CD4-positive, alpha-beta T cell treated with Interleukin-1 beta for 1 hour (primary cell): Measurements from ENCODE around the gene BCL2L14.
"Not testable (repeated sequence)": the region's sequence is repeated elsewhere in the genome, so short reads cannot be mapped to it uniquely, and the experiment has no call there.

Experiments used
- DNase-seq, 2 donors: peaks; one replicate each; pipeline ENCODE4 v3.0.0-alpha.2; 2020 to 2022

The BCL2L14 gene

DNA sequence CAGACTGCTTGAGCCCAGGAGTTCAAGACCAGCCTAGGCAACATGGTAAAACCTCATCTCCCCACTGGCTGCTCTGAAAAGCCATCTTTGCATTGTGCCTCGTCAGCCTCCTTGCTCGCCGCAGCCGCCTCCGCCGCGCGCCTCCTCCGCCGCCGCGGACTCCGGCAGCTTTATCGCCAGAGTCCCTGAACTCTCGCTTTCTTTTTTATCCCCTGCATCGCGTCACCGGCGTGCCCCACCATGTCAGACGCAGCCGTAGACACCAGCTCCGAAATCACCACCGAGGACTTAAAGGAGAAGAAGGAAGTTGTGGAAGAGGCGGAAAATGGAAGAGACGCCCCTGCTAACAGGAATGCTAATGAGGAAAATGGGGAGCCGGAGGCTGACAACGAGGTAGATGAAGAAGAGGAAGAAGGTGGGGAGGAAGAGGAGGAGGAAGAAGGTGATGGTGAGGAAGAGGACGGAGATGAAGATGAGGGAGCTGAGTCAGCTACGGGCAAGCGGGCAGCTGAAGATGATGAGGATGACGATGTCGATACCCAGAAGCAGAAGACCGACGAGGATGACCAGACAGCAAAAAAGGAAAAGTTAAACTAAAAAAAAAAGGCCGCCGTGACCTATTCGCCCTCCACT lies 40.3 kb downstream of the BCL2L14 start:
- peak; percentile 18 to 48 for DNase-seq

DNA sequence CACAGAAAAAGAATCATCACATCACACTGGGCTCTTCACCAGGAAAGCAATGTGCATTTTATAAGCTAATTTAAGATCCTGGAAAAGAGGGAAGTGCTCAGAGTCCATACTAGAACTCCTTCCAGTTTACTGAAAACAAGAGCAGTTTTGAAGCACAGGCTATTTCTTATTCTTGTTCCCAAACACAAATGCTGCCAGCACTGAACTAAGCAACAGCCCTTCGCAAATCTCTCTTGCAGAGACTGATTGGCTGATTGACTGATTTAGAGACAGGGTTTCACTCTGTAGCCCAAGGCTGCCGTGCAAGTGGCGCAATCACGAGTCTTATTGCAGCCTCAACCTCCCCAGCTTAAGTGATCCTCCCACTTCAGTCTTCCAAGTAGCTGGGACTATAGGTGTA lies 44.8 kb downstream of the BCL2L14 start:
- DNase-seq: no peak

- no peak for DNase-seq
Observed at GRCh38 chr12:12116677-12117076, 45.9 kb downstream of the BCL2L14 start.

GRCh38 chr12:12121061-12121460 lies 50.3 kb downstream of the BCL2L14 start:
- DNase-seq: no peak

DNA sequence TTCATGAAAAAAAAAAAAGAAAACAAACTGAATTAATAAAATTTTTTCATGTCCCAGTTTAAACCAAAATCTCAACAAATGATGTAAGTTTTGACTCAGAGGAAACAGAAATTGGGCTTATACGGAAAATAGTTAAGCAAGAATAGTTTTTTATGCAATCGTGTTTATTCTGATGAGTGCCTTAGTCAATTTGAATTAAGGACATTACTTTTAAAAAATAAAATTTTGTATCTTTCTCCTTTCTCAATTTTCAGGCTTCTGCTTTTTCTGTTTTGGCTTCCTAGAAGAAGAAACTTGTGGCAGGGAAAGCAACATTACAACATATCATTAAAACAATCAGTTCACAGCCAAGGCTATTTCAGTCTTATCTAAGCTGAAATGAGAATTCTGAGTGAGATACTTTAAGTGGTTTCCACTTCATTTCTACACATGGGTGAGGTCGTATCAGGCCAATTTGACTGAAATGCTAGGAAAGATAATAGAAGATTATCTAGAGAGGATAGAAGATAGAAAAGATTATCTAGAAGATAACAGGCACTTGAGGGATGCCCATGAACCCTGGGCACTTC lies 52.4 kb downstream of the BCL2L14 start:
- DNase-seq: no peak

DNA sequence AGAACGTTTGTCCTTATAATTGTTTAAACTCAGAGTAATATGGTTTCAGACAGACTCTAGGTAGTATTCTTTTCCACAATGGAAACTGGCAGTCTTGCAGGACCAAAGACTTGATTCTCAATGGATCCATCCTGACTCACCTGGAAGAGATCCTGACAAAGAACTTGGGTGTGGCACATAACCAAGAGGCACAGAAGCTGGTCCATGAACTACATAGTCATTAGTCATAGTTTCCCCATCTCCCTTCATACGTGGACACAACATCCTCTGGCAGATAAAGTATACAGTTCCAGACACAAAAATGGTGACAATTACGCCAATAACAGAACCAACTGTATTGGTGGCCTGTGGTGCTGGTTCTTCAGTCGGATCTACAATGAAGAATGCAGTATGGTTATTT lies 55.8 kb downstream of the BCL2L14 start:
- no peak for DNase-seq

DNA sequence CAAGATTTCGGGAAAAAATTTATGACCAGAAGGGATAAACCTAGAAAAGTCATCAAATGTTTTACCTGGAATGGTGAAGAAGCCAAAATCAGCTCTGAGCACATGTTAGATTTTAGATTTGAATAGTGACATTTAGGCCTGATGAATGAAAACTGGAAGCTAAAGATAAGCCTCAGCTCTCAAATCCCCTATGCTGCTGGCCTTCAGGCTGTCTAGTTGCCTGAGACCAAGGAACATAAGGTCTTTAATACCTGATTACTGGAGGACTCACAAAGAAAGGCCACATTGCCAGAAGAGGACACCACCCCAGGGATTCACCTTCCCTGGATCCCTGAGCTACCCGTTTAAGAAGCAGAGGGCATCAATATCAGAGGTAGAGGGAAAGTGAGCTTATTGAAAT lies 56.6 kb downstream of the BCL2L14 start:
- DNase-seq: no peak

DNA sequence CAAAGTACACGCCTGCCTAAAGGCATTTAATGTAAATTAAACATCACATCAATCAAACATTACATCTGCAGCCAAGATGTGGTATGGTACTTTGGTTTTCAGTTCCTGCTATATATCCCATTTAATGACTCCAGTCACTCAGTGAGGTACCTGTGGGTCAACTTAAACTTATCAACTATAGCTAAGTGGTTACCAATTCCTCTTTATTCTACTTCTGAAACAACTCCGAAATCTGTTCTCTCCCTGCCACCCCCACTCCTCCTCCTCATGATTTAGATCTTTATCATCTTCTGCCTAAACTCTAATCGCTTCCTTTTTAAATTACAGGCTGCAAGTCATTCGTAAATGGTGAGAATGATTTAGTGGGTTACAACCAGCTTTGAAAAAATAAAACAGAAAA lies 57.9 kb downstream of the BCL2L14 start:
- no peak for DNase-seq

GRCh38 chr12:12133259-12133658 lies 62.5 kb downstream of the BCL2L14 start:
- no peak for DNase-seq

- no peak for DNase-seq
Observed at GRCh38 chr12:12133785-12134184, 63.0 kb downstream of the BCL2L14 start.

DNA sequence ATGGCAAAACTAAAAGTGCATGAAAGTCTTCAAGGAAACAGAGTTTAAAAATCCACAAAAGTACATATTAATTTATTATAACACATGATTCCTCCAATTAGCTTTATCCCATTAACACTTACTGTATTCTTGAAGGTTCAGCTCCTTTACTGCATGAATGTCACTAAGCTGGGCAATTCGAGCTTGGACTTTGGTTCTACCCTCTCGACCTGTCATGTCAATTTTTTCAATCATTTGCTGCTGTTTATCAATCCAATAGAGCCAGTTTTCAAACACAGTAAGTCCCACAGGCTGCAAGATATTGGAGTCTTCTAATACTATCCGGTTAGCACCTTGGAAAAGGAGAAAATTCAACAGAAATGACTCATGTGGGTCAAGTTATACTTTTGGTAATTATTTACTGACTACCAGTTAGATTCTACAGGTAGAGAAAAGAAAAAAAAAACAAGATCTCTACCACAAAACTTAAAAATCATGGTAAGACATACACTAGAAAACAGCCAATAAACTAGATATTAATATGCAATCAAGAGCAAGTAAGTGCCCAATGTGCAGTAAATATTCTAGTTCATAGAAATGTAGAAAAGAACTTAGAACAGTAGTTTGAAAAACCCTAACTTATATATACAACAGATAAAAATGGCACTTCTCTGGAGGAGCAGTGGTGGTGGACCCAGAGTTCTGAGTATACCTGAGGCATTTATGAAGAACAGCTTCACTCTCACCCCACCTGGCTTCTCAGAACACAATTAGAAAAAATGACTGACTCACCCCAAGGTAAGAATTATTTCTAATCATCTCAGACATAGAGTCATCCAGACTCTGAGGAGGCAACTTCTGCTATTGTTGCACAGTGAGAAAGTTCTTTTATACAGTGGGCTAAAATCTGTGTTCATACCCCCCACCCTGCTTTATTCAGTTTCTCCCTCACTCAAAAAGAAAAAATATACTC lies 67.7 kb downstream of the BCL2L14 start:
- DNase-seq: no peak

- DNase-seq: no peak
Observed at GRCh38 chr12:12141000-12141399, 70.3 kb downstream of the BCL2L14 start.

DNA sequence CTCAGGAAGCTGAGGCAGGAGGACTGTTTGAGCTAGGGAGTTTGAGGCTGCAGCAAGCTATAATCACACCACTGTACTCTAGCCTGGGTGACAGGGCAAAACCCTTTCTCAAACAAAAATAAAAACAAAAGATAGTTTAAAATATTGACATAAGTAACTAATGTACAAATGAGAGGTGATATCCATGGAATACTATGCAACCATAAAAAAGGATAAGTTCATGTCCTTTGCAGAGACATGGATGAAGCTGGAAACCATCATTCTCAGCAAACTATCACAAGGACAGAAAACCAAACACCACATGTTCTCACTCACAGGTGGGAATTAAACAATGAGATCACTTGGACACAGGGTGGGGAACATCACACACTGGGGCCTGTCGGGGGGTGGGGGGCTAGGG lies 73.8 kb downstream of the BCL2L14 start:
- DNase-seq: not testable (repeated sequence)

DNA sequence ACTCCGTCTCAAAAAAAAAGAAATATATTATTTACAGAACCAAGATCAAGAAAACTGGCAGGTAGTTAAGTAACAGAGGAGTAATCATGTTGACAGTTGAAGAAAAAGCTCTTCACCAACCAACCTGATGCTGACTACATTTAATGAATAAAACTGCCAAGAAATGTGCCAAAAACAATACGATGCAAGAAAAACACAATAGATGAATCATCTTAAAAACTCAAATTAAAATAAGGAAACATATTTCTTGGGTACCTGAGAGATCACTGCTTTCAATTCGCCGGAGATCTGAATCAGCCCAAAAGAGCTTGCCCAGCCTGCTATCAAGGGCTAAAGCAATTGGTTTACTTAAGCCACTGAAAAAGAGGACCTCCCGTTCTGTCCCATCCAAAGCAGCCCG lies 76.4 kb downstream of the BCL2L14 start:
- DNase-seq: no peak
